Sigmoid colon (tissue), 4 donors: ENCODE data around the gene DUSP28.

Experiments
- EP300 ChIP-seq, 4 donors: sonication (generic); formaldehyde crosslinking; IDR thresholded peaks; one replicate each; pipeline ENCODE4 v1.6.1; 2017; ENCODE audit warnings: antibody characterized with exemption in 4 of 4
- POLR2A ChIP-seq, 2 donors: fragments of 450-650 bp; IDR thresholded peaks; one replicate each; pipeline ENCODE4 v1.6.1; 2016; ENCODE audit warnings: antibody characterized with exemption in 2 of 2, mild to moderate bottlenecking in 2 of 2, moderate library complexity in 2 of 2
- POLR2AphosphoS5 ChIP-seq, 4 donors: sonication (generic); formaldehyde crosslinking; IDR thresholded peaks; one replicate each; pipeline ENCODE4 v1.6.1; 2017; ENCODE audit warnings: antibody characterized with exemption in 4 of 4
- TF ChIP-seq, protein P1 (sequence below), 4 experiments: fragments of 450-650 bp in 3 of 4; fragments of 200-600 bp in 1 of 4; IDR thresholded peaks; one replicate each; pipeline ENCODE4 v1.5.1; 2016 to 2019; ENCODE audit warnings: antibody characterized with exemption in 4 of 4, mild to moderate bottlenecking in 3 of 4, moderate library complexity in 2 of 4

- TF ChIP-seq, protein P1, sequence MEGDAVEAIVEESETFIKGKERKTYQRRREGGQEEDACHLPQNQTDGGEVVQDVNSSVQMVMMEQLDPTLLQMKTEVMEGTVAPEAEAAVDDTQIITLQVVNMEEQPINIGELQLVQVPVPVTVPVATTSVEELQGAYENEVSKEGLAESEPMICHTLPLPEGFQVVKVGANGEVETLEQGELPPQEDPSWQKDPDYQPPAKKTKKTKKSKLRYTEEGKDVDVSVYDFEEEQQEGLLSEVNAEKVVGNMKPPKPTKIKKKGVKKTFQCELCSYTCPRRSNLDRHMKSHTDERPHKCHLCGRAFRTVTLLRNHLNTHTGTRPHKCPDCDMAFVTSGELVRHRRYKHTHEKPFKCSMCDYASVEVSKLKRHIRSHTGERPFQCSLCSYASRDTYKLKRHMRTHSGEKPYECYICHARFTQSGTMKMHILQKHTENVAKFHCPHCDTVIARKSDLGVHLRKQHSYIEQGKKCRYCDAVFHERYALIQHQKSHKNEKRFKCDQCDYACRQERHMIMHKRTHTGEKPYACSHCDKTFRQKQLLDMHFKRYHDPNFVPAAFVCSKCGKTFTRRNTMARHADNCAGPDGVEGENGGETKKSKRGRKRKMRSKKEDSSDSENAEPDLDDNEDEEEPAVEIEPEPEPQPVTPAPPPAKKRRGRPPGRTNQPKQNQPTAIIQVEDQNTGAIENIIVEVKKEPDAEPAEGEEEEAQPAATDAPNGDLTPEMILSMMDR (IDR thresholded peaks at IDR 0.05): no peak
- TF ChIP-seq EP300 (IDR thresholded peaks at IDR 0.05) (no peak), POLR2A (IDR thresholded peaks at IDR 0.05) (no peak), POLR2AphosphoS5 (IDR thresholded peaks at IDR 0.05) (no peak)
Measured at GRCh38 chr2:240575101-240575965, 15.2 kb downstream of the DUSP28 start.
